Endothelial cell (in vitro differentiated cells): ENCODE results near the gene ALAS1. TPM values are rescaled to one million over a fixed set of nuclear protein-coding genes. Genes with fewer than 3 reads are reported as not detected.
A peak's percentile ranks its signal among the peaks of the same experiment; 100 is the strongest.

Experiments
- DNase-seq: peaks from one replicate; pipeline ENCODE4 v3.0.0; 2021; ENCODE audit warnings: low spot score
- H3K27ac Mint-ChIP-seq: one replicate; pipeline ENCODE4 v1.8.0; 2021; ENCODE audit warnings: mixed read lengths, inconsistent platforms; ENCODE audit not compliant: unreplicated experiment
- H3K27me3 Mint-ChIP-seq: one replicate; pipeline ENCODE4 v1.8.0; 2021; ENCODE audit warnings: mild to moderate bottlenecking, moderate library complexity, mixed read lengths, inconsistent platforms; ENCODE audit not compliant: unreplicated experiment
- H3K36me3 Mint-ChIP-seq: one replicate; pipeline ENCODE4 v1.8.0; 2021; ENCODE audit warnings: mild to moderate bottlenecking, low read depth, mixed read lengths, inconsistent platforms; ENCODE audit not compliant: unreplicated experiment
- H3K4me1 Mint-ChIP-seq: one replicate; pipeline ENCODE4 v1.8.0; 2021; ENCODE audit warnings: mild to moderate bottlenecking, mixed read lengths, inconsistent platforms; ENCODE audit not compliant: unreplicated experiment
- H3K4me3 Mint-ChIP-seq: one replicate; pipeline ENCODE4 v1.8.0; 2021; ENCODE audit warnings: mild to moderate bottlenecking, mixed read lengths, inconsistent platforms; ENCODE audit not compliant: unreplicated experiment
- H3K9me3 Mint-ChIP-seq: one replicate; pipeline ENCODE4 v1.8.0; 2021; ENCODE audit warnings: mixed read lengths, inconsistent platforms; ENCODE audit not compliant: unreplicated experiment
- CTCF ChIP-seq: fragments of 200-600 bp; sonication (generic); IDR thresholded peaks from one replicate; pipeline ENCODE4 v1.5.0; 2021; ENCODE audit warnings: antibody characterized with exemption; ENCODE audit not compliant: unreplicated experiment
- total RNA-seq: library from RNA; stranded (reverse); fragmentation: NEBNext Ultra II Directional; extraction: Animal tissue kit (Norgen Biotek cat#: 25700); gene quantifications from one replicate; pipeline ENCODE4 v1.2.1, GENCODE V29; 2021; ENCODE audit not compliant: unreplicated experiment

The ALAS1 gene
- total RNA-seq, 1 donor from 2014 or later, result 59.1 TPM

GRCh38 chr3:52226229-52226817 lies 28.4 kb downstream of the ALAS1 start:
- Mint-ChIP-seq H3K9me3 (no peaks in the 10 kb centered on the region), H3K36me3 (peaks cover 18% of the 10 kb centered on the region), H3K27ac (peak overlapping the region; percentile 2), H3K4me1 (no peaks in the 10 kb centered on the region), H3K27me3 (peaks cover 28% of the 10 kb centered on the region), H3K4me3 (no peak overlapping the region)
- no peak for TF ChIP-seq CTCF
- DNase-seq, result no peak

- no peak for TF ChIP-seq CTCF
- no peak overlapping the region for H3K4me3 Mint-ChIP-seq
- DNase-seq, result no peak
Observed at GRCh38 chr3:52227117-52227516, 29.2 kb downstream of the ALAS1 start.

GRCh38 chr3:52227766-52228165 lies 29.8 kb downstream of the ALAS1 start:
- H3K4me1 Mint-ChIP-seq, result no peaks in the 10 kb centered on the region
- no peaks in the 10 kb centered on the region for H3K9me3 Mint-ChIP-seq
- DNase-seq, result no peak
- H3K36me3 Mint-ChIP-seq, result peaks cover 18% of the 10 kb centered on the region
- H3K27ac Mint-ChIP-seq, result no peak overlapping the region
- no peak for TF ChIP-seq CTCF
- H3K27me3 Mint-ChIP-seq, result peaks cover 28% of the 10 kb centered on the region
- no peak overlapping the region for H3K4me3 Mint-ChIP-seq

More at GRCh38 chr3:52227117-52227516, 29.2 kb downstream of the ALAS1 start:
- H3K4me1 Mint-ChIP-seq, result no peaks in the 10 kb centered on the region
- H3K9me3 Mint-ChIP-seq, result no peaks in the 10 kb centered on the region
- peaks cover 18% of the 10 kb centered on the region for H3K36me3 Mint-ChIP-seq
- H3K27ac Mint-ChIP-seq, result no peak overlapping the region
- peaks cover 28% of the 10 kb centered on the region for H3K27me3 Mint-ChIP-seq

- Mint-ChIP-seq H3K27me3 (peaks cover 23% of the 10 kb centered on the region), H3K36me3 (peaks cover 18% of the 10 kb centered on the region), H3K9me3 (no peaks in the 10 kb centered on the region), H3K4me3 (no peak overlapping the region), H3K4me1 (no peaks in the 10 kb centered on the region), H3K27ac (no peak overlapping the region)
- DNase-seq, result no peak
- no peak for TF ChIP-seq CTCF
Observed at GRCh38 chr3:52228266-52228665, 30.3 kb downstream of the ALAS1 start.

- no peak overlapping the region for H3K27ac Mint-ChIP-seq
- H3K4me3 Mint-ChIP-seq, result no peak overlapping the region
- no peak for DNase-seq
- peaks cover 16% of the 10 kb centered on the region for H3K36me3 Mint-ChIP-seq
- H3K4me1 Mint-ChIP-seq, result no peaks in the 10 kb centered on the region
- no peak for TF ChIP-seq CTCF
- H3K9me3 Mint-ChIP-seq, result no peaks in the 10 kb centered on the region
- H3K27me3 Mint-ChIP-seq, result peaks cover 17% of the 10 kb centered on the region
Observed at GRCh38 chr3:52228751-52229291, 30.9 kb downstream of the ALAS1 start.
